ENCODE data around the gene SCAI. TPM values are rescaled to one million over a fixed set of nuclear protein-coding genes. Genes with fewer than 3 reads are reported as not detected.
"Not testable (repeated sequence)": the region's sequence is repeated elsewhere in the genome, so short reads cannot be mapped to it uniquely, and the experiment has no call there.

Gene SCAI
- total RNA-seq, 1 donor from 2014 or later = 23.5 TPM

GRCh38 chr9:125183054-125183453, 39.7 kb upstream of the SCAI start:
- Mint-ChIP-seq H3K36me3 (ENCODE audit: insufficient read depth) (peaks cover 17% of the 10 kb centered on the region), H3K4me3 (ENCODE audit: low read depth) (no peak overlapping the region), H3K27ac (peak overlapping the region; percentile 13), H3K9me3 (ENCODE audit: low read depth) (peaks cover 5% of the 10 kb centered on the region), H3K27me3 (no peaks in the 10 kb centered on the region), H3K4me1 (ENCODE audit: low read depth) (peaks cover 13% of the 10 kb centered on the region)
- DNase-seq (ENCODE audit: low spot score, unreplicated experiment) = no peak
- TF ChIP-seq, protein P1, sequence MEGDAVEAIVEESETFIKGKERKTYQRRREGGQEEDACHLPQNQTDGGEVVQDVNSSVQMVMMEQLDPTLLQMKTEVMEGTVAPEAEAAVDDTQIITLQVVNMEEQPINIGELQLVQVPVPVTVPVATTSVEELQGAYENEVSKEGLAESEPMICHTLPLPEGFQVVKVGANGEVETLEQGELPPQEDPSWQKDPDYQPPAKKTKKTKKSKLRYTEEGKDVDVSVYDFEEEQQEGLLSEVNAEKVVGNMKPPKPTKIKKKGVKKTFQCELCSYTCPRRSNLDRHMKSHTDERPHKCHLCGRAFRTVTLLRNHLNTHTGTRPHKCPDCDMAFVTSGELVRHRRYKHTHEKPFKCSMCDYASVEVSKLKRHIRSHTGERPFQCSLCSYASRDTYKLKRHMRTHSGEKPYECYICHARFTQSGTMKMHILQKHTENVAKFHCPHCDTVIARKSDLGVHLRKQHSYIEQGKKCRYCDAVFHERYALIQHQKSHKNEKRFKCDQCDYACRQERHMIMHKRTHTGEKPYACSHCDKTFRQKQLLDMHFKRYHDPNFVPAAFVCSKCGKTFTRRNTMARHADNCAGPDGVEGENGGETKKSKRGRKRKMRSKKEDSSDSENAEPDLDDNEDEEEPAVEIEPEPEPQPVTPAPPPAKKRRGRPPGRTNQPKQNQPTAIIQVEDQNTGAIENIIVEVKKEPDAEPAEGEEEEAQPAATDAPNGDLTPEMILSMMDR (IDR thresholded peaks at IDR 0.05; ENCODE audit: unreplicated experiment) = no peak

DNA sequence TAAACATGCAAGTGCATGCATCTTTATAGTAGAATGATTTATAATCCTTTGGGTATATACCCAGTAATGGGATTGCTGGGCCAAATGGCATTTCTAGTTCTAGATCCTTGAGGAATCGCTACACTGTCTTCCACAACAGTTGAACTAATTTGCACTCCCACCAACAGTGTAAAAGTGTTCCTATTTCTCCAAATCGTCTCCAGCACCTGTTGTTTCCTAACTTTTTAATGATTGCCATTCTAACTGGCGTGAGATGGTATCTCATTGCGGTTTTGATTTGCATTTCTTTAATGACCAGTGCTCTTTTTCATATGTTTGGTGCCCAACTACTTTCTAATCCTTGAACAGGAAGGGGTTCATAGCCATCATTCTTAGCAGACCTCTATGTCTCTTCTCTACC, 38.4 kb upstream of the SCAI start:
- H3K4me3 Mint-ChIP-seq (ENCODE audit: low read depth); H3K9me3 Mint-ChIP-seq (ENCODE audit: low read depth); H3K4me1 Mint-ChIP-seq (ENCODE audit: low read depth); H3K27ac Mint-ChIP-seq; H3K27me3 Mint-ChIP-seq; DNase-seq (ENCODE audit: low spot score, unreplicated experiment): not testable (repeated sequence)
- peaks cover 22% of the 10 kb centered on the region for H3K36me3 Mint-ChIP-seq (ENCODE audit: insufficient read depth)

- peaks cover 5% of the 10 kb centered on the region for H3K4me1 Mint-ChIP-seq (ENCODE audit: low read depth)
- H3K4me3 Mint-ChIP-seq (ENCODE audit: low read depth) = no peak overlapping the region
- no peak for DNase-seq (ENCODE audit: low spot score, unreplicated experiment)
- peaks cover 23% of the 10 kb centered on the region for H3K36me3 Mint-ChIP-seq (ENCODE audit: insufficient read depth)
- H3K9me3 Mint-ChIP-seq (ENCODE audit: low read depth) = peaks cover 5% of the 10 kb centered on the region
- no peaks in the 10 kb centered on the region for H3K27me3 Mint-ChIP-seq
- no peak overlapping the region for H3K27ac Mint-ChIP-seq
- TF ChIP-seq, protein P1 (IDR thresholded peaks at IDR 0.05; ENCODE audit: unreplicated experiment) = no peak
These were observed 37.5 kb upstream of the SCAI start for GRCh38 chr9:125180876-125181275.

DNA sequence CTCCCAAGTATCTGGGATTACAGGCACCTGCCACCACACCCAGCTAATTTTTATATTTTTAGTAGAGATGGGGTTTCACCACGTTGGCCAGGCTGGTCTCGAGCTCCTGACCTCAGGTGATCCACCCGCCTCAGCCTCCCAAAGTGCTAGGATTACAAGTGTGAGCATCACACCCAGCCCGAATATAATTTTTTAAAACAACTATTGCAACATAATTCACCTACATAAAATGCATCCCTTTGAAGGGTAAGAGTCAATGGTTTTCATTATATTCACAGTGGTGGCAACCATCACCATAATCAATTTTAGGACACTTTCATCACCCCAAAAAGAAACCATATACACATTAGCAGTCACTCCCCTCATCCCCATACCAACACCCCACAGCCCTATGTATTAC, 36.4 kb upstream of the SCAI start:
- not testable (repeated sequence) for H3K27ac Mint-ChIP-seq; H3K9me3 Mint-ChIP-seq (ENCODE audit: low read depth); H3K27me3 Mint-ChIP-seq; H3K4me1 Mint-ChIP-seq (ENCODE audit: low read depth); DNase-seq (ENCODE audit: low spot score, unreplicated experiment); H3K4me3 Mint-ChIP-seq (ENCODE audit: low read depth)
- peaks cover 23% of the 10 kb centered on the region for H3K36me3 Mint-ChIP-seq (ENCODE audit: insufficient read depth)

GRCh38 chr9:125177888-125178287, 34.6 kb upstream of the SCAI start:
- Mint-ChIP-seq H3K27me3 (no peaks in the 10 kb centered on the region), H3K9me3 (ENCODE audit: low read depth) (peaks cover 5% of the 10 kb centered on the region), H3K36me3 (ENCODE audit: insufficient read depth) (peaks cover 22% of the 10 kb centered on the region), H3K27ac (no peak overlapping the region), H3K4me3 (ENCODE audit: low read depth) (no peak overlapping the region), H3K4me1 (ENCODE audit: low read depth) (peaks cover under 1% of the 10 kb centered on the region)
- no peak for DNase-seq (ENCODE audit: low spot score, unreplicated experiment)
- TF ChIP-seq, protein P1 (IDR thresholded peaks at IDR 0.05; ENCODE audit: unreplicated experiment) = no peak

DNA sequence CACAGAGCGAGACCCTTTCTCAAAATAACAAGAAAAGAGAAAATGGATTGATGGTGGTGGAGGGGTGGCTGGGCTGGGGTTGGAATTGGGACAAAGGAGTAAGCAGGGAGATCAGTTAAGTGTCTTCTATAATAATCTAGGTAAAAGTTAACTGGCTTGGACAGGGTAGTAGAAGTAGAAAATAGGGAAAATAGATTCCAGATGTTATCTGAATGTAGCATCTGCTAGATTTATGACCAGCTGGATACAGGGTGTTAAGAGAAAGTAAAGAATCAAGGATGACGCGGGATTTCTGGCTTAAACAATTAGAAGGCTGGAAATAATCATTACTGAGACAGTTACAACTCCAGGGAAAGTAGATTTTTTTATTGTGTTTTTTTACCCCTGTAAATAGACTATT, 33.3 kb upstream of the SCAI start:
- no peak overlapping the region for H3K27ac Mint-ChIP-seq
- H3K4me3 Mint-ChIP-seq (ENCODE audit: low read depth) = no peak overlapping the region
- TF ChIP-seq, protein P1 (IDR thresholded peaks at IDR 0.05; ENCODE audit: unreplicated experiment) = no peak

More for the DNA sequence above, 33.3 kb upstream of the SCAI start:
- Mint-ChIP-seq H3K4me1 (ENCODE audit: low read depth) (no peaks in the 10 kb centered on the region), H3K9me3 (ENCODE audit: low read depth) (no peaks in the 10 kb centered on the region), H3K36me3 (ENCODE audit: insufficient read depth) (peaks cover 18% of the 10 kb centered on the region), H3K27me3 (no peaks in the 10 kb centered on the region)
- DNase-seq (ENCODE audit: low spot score, unreplicated experiment) = no peak

All from progenitor cell of endocrine pancreas (in vitro differentiated cells).